Panc1 (cell line): Measurements from ENCODE around the gene TLR6. TPM values are rescaled to one million over a fixed set of nuclear protein-coding genes. Genes with fewer than 3 reads are reported as not detected.

Source experiments
- ATAC-seq: fragments of 200-7000 bp; cut with Tn5 transposase; 2 replicates; pipeline ENCODE4 v1.9.1; 2020; ENCODE audit warnings: mild to moderate bottlenecking, moderate library complexity
- BruUV-seq: library from RNA; stranded (reverse); fragments of 400-500 nt; replicated peaks from 2 replicates; lab custom pipeline; 2021; lab: Mats Ljungman, UMichigan
- CTCF ChIA-PET: fragments of 300-600 bp; sonication (Branson Sonifier 250); formaldehyde crosslinking; loops from one replicate; lab custom pipeline; 2022; ENCODE audit warnings: antibody characterized with exemption; lab: Charles Lee
- POLR2A ChIA-PET: fragments of 300-600 bp; sonication (Branson Sonifier 250); formaldehyde crosslinking; loops from one replicate; lab custom pipeline; 2022; ENCODE audit warnings: antibody characterized with exemption; lab: Charles Lee
- DNase-seq: peaks from one replicate; pipeline ENCODE4 v3.0.0-alpha.2; 2010; ENCODE audit warnings: low read depth, low spot score
- H3K27ac ChIP-seq: 2 replicates; pipeline ENCODE4 v1.5.1; 2011; ENCODE audit warnings: mild to moderate bottlenecking, low read length, inconsistent platforms
- H3K27me3 ChIP-seq: fragments of 200-500 bp; sonication (Bioruptor generic); 2 replicates; pipeline ENCODE4 v1.6.0; 2014; ENCODE audit warnings: low read length, inconsistent platforms; ENCODE audit not compliant: control insufficient read depth, insufficient read depth
- H3K36me3 ChIP-seq: fragments of 200-500 bp; sonication (Bioruptor generic); 2 replicates; pipeline ENCODE4 v1.5.1; 2014; ENCODE audit warnings: inconsistent platforms, mild to moderate bottlenecking, low read length, moderate library complexity; ENCODE audit not compliant: control insufficient read depth, insufficient read depth
- H3K4me1 ChIP-seq: 2 replicates; pipeline ENCODE4 v1.5.1; 2011; ENCODE audit warnings: inconsistent platforms, mild to moderate bottlenecking, low read length, moderate library complexity; ENCODE audit not compliant: control insufficient read depth, insufficient read depth
- H3K4me3 ChIP-seq, 2 experiments: 2 replicates each; pipeline ENCODE4 v1.5.1; 2011 to 2012; ENCODE audit warnings: low read depth in 2 of 2, low read length in 2 of 2, mild to moderate bottlenecking in 2 of 2, inconsistent platforms in 1 of 2, moderate library complexity in 1 of 2
- H3K9me3 ChIP-seq: fragments of 200-500 bp; sonication (Bioruptor generic); 2 replicates; pipeline ENCODE4 v1.5.1; 2014; ENCODE audit warnings: low read depth, mild to moderate bottlenecking, inconsistent platforms, low read length, moderate library complexity; ENCODE audit not compliant: control insufficient read depth, insufficient read depth
- POLR2AphosphoS5 ChIP-seq: IDR thresholded peaks from 2 replicates; pipeline ENCODE4 v1.6.1; 2012; ENCODE audit warnings: mild to moderate bottlenecking, low read depth, low read length, moderate library complexity
- SIN3A ChIP-seq: IDR thresholded peaks from 2 replicates; pipeline ENCODE4 v1.6.1; 2012; ENCODE audit warnings: low read depth, mild to moderate bottlenecking, low read length, moderate library complexity, borderline replicate concordance; ENCODE audit not compliant: insufficient read depth
- TCF7L2 ChIP-seq: IDR thresholded peaks from 2 replicates; pipeline ENCODE4 v1.6.1; 2011; ENCODE audit warnings: mild to moderate bottlenecking, low read depth, low read length, inconsistent platforms
- in situ Hi-C: cut with HindIII; loops from 2 replicates; pipeline ENCODE4 v1.10.0; 2016; ENCODE audit warnings: low sequenced_read_pairs, low pct_unique_long_range_greater_than_20kb
- intact Hi-C: fragments of 100-400 bp; cut with micrococcal nuclease; formaldehyde crosslinking; loops from one replicate; pipeline ENCODE4 v1.10.0; 2022; ENCODE audit not compliant: unreplicated experiment
- total RNA-seq: library from RNA; stranded (reverse); gene quantifications from one replicate; pipeline ENCODE4 v1.2.1, GENCODE V29; 2021; ENCODE audit not compliant: unreplicated experiment
- TF ChIP-seq, protein P1 (sequence below), 2 experiments: IDR thresholded peaks; 2 replicates each; pipeline ENCODE4 v1.6.1; 2011 to 2012; ENCODE audit warnings: low read depth in 2 of 2, control low read depth in 1 of 2, low read length in 1 of 2, mild to moderate bottlenecking in 1 of 2, moderate library complexity in 1 of 2; ENCODE audit not compliant: insufficient read depth in 1 of 2
- TF ChIP-seq, protein P2 (sequence below): fragments of 450-650 bp; IDR thresholded peaks from 2 replicates; pipeline ENCODE4 v1.5.1; 2017; ENCODE audit warnings: mild to moderate bottlenecking

TLR6 gene
- total RNA-seq, 1 experiment from 2014 or later, result 1.1 TPM

DNA sequence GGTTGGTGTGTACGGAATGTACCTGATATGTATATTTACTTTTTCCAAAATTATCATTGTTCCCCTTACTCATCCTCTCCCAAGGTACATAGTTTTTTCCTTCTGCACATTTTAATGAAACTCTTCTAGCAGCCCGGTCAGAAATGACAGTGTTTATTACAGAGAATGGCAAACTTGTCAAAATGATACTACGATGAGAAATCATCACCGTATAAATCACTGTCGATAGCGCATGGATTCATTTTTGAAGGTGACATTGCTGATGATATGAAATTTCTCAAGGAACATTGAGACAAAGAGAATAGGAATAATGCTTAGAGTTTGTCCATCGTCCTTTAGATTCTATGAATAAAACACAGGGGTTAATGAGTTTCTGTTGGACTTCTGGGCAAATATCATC lies 41.6 kb upstream of the TLR6 start:
- in situ Hi-C loops, result no loop called here
- no TSS peak for BruUV-seq
- Histone ChIP-seq H3K4me3 (no peak overlapping the region), H3K27ac (no peak overlapping the region), H3K4me1 (no peaks in the 10 kb centered on the region), H3K27me3 (no peaks in the 10 kb centered on the region), H3K9me3 (no peaks in the 10 kb centered on the region), H3K36me3 (no peaks in the 10 kb centered on the region; the same call in 1 of the 2 replicates)
- DNase-seq, result no peak
- no peak for ATAC-seq
- intact Hi-C loops, result no loop called here
- CTCF ChIA-PET, result no interaction called here
- POLR2A ChIA-PET, result no interaction called here
- TF ChIP-seq POLR2AphosphoS5 (no peak), SIN3A (no peak), TCF7L2 (no peak)
- TF ChIP-seq, protein P1, sequence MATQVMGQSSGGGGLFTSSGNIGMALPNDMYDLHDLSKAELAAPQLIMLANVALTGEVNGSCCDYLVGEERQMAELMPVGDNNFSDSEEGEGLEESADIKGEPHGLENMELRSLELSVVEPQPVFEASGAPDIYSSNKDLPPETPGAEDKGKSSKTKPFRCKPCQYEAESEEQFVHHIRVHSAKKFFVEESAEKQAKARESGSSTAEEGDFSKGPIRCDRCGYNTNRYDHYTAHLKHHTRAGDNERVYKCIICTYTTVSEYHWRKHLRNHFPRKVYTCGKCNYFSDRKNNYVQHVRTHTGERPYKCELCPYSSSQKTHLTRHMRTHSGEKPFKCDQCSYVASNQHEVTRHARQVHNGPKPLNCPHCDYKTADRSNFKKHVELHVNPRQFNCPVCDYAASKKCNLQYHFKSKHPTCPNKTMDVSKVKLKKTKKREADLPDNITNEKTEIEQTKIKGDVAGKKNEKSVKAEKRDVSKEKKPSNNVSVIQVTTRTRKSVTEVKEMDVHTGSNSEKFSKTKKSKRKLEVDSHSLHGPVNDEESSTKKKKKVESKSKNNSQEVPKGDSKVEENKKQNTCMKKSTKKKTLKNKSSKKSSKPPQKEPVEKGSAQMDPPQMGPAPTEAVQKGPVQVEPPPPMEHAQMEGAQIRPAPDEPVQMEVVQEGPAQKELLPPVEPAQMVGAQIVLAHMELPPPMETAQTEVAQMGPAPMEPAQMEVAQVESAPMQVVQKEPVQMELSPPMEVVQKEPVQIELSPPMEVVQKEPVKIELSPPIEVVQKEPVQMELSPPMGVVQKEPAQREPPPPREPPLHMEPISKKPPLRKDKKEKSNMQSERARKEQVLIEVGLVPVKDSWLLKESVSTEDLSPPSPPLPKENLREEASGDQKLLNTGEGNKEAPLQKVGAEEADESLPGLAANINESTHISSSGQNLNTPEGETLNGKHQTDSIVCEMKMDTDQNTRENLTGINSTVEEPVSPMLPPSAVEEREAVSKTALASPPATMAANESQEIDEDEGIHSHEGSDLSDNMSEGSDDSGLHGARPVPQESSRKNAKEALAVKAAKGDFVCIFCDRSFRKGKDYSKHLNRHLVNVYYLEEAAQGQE (IDR thresholded peaks at IDR 0.05; ENCODE audit: insufficient read depth in 1 of 2, low read depth in 2 of 2, low read length in 1 of 2), result no peak
- TF ChIP-seq, protein P2, sequence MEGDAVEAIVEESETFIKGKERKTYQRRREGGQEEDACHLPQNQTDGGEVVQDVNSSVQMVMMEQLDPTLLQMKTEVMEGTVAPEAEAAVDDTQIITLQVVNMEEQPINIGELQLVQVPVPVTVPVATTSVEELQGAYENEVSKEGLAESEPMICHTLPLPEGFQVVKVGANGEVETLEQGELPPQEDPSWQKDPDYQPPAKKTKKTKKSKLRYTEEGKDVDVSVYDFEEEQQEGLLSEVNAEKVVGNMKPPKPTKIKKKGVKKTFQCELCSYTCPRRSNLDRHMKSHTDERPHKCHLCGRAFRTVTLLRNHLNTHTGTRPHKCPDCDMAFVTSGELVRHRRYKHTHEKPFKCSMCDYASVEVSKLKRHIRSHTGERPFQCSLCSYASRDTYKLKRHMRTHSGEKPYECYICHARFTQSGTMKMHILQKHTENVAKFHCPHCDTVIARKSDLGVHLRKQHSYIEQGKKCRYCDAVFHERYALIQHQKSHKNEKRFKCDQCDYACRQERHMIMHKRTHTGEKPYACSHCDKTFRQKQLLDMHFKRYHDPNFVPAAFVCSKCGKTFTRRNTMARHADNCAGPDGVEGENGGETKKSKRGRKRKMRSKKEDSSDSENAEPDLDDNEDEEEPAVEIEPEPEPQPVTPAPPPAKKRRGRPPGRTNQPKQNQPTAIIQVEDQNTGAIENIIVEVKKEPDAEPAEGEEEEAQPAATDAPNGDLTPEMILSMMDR, result no peak

DNA sequence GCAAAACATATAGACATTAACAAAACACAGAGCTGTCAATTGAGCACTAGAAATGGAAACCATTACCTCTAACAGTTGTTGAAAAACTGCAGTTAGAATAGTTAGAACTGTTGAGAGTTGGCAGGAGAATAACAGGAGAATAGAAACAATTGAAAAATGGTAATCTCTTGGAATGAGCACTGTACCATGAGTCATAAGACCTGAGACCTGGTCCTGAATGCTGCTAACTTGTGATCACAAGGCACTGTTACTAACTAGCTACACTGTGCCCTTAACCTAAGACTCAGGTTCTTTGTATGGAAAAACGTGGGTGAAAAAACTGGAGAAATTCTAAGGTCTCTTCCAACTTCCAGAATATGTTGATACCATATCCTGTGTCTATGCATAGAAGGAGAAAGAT lies 40.3 kb upstream of the TLR6 start:
- Histone ChIP-seq H3K27ac (no peak overlapping the region), H3K4me3 (no peak overlapping the region), H3K4me1 (no peaks in the 10 kb centered on the region), H3K27me3 (no peaks in the 10 kb centered on the region), H3K9me3 (no peaks in the 10 kb centered on the region), H3K36me3 (no peaks in the 10 kb centered on the region; the same call in 1 of the 2 replicates)
- intact Hi-C loops, result no loop called here
- ATAC-seq, result no peak
- no TSS peak for BruUV-seq
- DNase-seq, result no peak
- TF ChIP-seq, protein P1 (IDR thresholded peaks at IDR 0.05; ENCODE audit: insufficient read depth in 1 of 2, low read depth in 2 of 2, low read length in 1 of 2), result no peak
- TF ChIP-seq, protein P2, result no peak
- TF ChIP-seq TCF7L2, result no peak
- TF ChIP-seq POLR2AphosphoS5, result no peak
- no peak for TF ChIP-seq SIN3A
- in situ Hi-C loops, result no loop called here
- ChIA-PET CTCF (no interaction called here), POLR2A (interaction anchor here (0.7 kb wide), 1 partner anchor 857 kb away, joined by 4 read pairs; no protein-coding TSS in a partner anchor)
